Measurements from ENCODE around the gene WDR89. TPM values are rescaled to one million over a fixed set of nuclear protein-coding genes. Genes with fewer than 3 reads are reported as not detected.
"Not testable (repeated sequence)": the region's sequence is repeated elsewhere in the genome, so short reads cannot be mapped to it uniquely, and the experiment has no call there.

The WDR89 gene
- total RNA-seq, 1 experiment from 2014 or later, result 4.3 TPM

- DNase-seq (ENCODE audit: low read depth); in situ Hi-C loops (cut with HindIII; ENCODE audit: low pct_unique_long_range_greater_than_20kb, low sequenced_read_pairs): not testable (repeated sequence)
Observed at GRCh38 chr14:63661881-63662280, 20.2 kb upstream of the WDR89 start.

GRCh38 chr14:63659726-63660125, 18.1 kb upstream of the WDR89 start:
- no peak for DNase-seq (ENCODE audit: low read depth)
- in situ Hi-C loops (cut with HindIII; ENCODE audit: low pct_unique_long_range_greater_than_20kb, low sequenced_read_pairs), result no loop called here

- in situ Hi-C loops (cut with HindIII; ENCODE audit: low pct_unique_long_range_greater_than_20kb, low sequenced_read_pairs), result no loop called here
- DNase-seq (ENCODE audit: low read depth), result no peak
Observed at GRCh38 chr14:63656194-63656593, 14.5 kb upstream of the WDR89 start.

- in situ Hi-C loops (cut with HindIII; ENCODE audit: low pct_unique_long_range_greater_than_20kb, low sequenced_read_pairs), result no loop called here
- no peak for DNase-seq (ENCODE audit: low read depth)
Observed at GRCh38 chr14:63654936-63655335, 13.3 kb upstream of the WDR89 start.

DNA sequence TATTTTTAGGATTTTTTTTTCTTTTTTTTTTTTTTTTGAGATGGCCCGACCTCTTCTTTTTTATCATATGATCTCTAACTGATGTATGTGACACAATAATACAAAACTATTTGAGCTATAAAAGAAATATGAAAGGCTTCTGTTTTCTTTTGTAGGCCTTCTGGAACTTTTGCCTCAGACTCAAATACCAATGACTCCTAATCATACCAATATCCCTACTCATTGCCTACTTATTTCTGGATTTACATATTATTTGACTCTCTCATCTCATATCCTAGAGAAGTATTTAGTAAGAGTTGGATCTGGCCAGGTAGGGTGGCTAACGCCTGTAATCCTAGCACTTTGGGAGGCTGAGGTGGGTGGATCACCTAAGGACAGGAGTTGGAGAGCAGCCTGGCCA, 12.7 kb upstream of the WDR89 start:
- no peak for DNase-seq (ENCODE audit: low read depth)
- in situ Hi-C loops (cut with HindIII; ENCODE audit: low pct_unique_long_range_greater_than_20kb, low sequenced_read_pairs), result no loop called here

GRCh38 chr14:63652406-63652805, 10.7 kb upstream of the WDR89 start:
- no peak for DNase-seq (ENCODE audit: low read depth)
- in situ Hi-C loops (cut with HindIII; ENCODE audit: low pct_unique_long_range_greater_than_20kb, low sequenced_read_pairs), result no loop called here

GRCh38 chr14:63650256-63650952, 8.7 kb upstream of the WDR89 start:
- no peak for DNase-seq (ENCODE audit: low read depth)
- in situ Hi-C loops (cut with HindIII; ENCODE audit: low pct_unique_long_range_greater_than_20kb, low sequenced_read_pairs), result no loop called here

DNA sequence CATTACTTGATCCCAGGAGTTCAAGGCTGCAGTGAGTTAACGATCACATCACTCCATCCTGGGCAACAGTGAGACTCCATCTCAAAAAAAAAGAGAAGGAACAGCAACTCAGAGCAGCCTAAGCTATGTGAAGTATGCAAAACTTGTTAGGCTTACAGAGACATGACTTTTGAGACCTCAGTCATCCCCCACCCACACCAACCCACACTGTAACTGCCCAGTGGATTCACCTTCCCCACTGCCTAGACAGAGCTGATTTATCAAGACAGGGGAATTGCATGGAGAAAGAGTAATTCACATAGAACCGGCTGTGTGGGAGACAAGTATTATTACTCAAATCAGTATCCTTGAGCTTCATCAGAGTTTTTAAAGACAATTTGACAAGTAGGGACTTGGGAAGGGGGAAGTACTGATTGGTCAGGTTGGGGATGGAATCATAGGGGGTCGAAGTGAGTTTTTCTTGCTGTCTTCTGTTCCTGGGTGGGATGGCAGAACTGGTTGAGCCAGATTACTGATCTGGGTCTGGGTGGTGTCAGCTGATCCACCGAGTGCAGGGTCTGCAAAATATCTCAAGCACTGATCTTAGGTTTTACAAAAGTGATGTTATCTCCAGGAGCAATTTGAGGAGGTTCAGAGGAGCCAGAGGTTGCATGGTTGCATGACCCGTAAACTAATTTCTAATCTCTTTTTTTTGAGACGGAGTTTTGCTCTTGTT, 6.2 kb upstream of the WDR89 start:
- DNase-seq (ENCODE audit: low read depth), result no peak
- in situ Hi-C loops (cut with HindIII; ENCODE audit: low pct_unique_long_range_greater_than_20kb, low sequenced_read_pairs), result no loop called here

- DNase-seq (ENCODE audit: low read depth), result no peak
- in situ Hi-C loops (cut with HindIII; ENCODE audit: low pct_unique_long_range_greater_than_20kb, low sequenced_read_pairs), result no loop called here
Observed at GRCh38 chr14:63644741-63645140, 3.1 kb upstream of the WDR89 start.

DNA sequence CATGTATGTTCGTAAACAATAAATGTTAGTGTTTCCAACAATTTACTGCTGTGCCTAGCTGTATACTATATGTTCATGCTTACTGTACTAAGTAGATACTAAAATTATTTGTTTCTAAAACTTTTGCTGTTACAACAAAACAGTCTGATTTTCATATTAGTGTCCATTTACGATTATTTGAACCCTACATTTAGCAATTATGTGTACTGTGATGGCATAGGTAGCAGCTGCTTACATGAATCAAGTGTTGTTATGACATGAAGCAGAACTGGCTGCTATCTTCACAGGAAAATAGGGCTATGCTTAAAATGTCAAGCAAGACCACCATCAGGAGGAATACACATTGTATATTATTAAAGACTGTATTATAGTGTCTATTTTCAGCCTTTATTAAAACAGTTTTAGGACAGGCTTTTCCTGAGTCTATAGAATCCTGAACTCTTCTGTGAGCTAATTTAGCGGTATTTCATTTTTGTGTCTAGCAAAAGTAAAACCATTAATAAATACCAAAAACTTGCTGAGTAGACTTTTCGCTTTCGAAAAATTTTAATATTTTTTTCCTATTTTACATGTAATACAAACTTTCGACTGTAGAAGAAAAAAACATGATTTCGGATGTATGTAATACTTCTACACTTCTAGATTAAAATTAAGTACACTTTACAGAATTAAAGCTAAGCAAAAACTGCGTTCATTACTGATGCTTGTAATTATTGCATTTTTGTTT, 1.1 kb upstream of the WDR89 start:
- in situ Hi-C loops (cut with HindIII; ENCODE audit: low pct_unique_long_range_greater_than_20kb, low sequenced_read_pairs), result no loop called here
- DNase-seq (ENCODE audit: low read depth), result no peak

DNA sequence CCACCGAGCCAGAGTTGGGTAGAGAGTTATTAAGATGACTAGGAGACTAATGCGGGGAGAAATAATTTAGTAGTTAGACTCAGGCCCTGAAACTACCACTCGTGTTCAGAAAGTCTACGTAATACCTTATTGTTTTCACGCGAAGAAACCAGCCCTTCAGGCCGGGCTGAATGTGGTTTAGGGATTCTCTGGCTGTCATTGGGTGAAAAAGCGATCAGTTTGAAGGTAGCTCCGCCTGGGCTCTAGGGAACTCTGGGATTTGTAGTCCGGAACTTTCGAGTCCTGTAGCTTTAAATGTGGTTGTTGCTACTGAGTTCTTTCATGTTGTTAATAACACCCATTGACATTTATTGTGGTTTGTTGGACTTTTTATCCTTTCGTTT, 549 bp upstream of the WDR89 start:
- in situ Hi-C loops (cut with HindIII; ENCODE audit: low pct_unique_long_range_greater_than_20kb, low sequenced_read_pairs), result no loop called here
- no peak for DNase-seq (ENCODE audit: low read depth)

DNA sequence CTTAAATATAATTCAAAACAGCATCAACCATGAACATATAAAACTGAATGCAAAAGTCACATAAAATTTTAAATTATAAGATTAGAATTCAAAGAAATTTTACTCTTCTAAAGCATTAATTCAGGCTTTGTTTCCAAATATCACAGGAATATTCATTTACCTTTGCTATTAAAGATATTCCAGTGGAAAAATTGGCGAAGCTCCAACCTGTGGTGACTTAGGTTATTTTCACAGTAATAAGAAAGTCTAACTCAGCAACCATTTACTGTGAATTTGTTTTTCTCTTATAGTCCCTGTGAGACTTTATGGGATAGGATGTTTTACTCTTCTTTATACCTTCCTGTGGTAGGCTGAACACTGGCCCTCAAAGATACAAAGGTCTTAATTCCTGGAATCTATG, 3.2 kb downstream of the WDR89 start:
- in situ Hi-C loops (cut with HindIII; ENCODE audit: low pct_unique_long_range_greater_than_20kb, low sequenced_read_pairs), result no loop called here
- DNase-seq (ENCODE audit: low read depth), result no peak

- DNase-seq (ENCODE audit: low read depth); in situ Hi-C loops (cut with HindIII; ENCODE audit: low pct_unique_long_range_greater_than_20kb, low sequenced_read_pairs): not testable (repeated sequence)
Observed at GRCh38 chr14:63636094-63636635, 5.5 kb downstream of the WDR89 start.

DNA sequence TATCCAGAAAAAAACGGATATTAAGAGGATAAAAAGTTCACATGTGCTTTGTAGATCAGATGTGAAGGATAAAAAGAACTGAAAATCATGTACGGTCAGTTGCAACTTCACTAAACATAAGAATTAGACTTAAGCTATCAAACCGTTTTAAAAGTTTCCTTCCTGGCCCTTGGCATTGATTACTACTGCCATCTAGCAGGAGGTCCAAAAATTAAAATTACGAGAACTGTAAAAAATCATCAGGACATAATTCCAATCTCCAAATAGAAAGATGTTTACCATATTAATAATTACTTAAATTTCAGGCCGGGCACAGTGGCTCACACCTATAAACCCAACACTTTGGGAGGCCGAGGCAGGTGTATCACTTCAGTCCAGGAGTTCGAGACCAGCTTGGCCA, 7.9 kb downstream of the WDR89 start:
- in situ Hi-C loops (cut with HindIII; ENCODE audit: low pct_unique_long_range_greater_than_20kb, low sequenced_read_pairs), result no loop called here

GRCh38 chr14:63632932-63633514, 8.6 kb downstream of the WDR89 start:
- DNase-seq (ENCODE audit: low read depth), result no peak
- in situ Hi-C loops (cut with HindIII; ENCODE audit: low pct_unique_long_range_greater_than_20kb, low sequenced_read_pairs), result no loop called here

More for the DNA sequence above, 7.9 kb downstream of the WDR89 start:
- DNase-seq (ENCODE audit: low read depth), result no peak

GRCh38 chr14:63624701-63625100, 17.0 kb downstream of the WDR89 start:
- DNase-seq (ENCODE audit: low read depth), result no peak
- in situ Hi-C loops (cut with HindIII; ENCODE audit: low pct_unique_long_range_greater_than_20kb, low sequenced_read_pairs), result no loop called here

- in situ Hi-C loops (cut with HindIII; ENCODE audit: low pct_unique_long_range_greater_than_20kb, low sequenced_read_pairs), result no loop called here
- DNase-seq (ENCODE audit: low read depth), result no peak
Observed at GRCh38 chr14:63624203-63624602, 17.5 kb downstream of the WDR89 start.

DNA sequence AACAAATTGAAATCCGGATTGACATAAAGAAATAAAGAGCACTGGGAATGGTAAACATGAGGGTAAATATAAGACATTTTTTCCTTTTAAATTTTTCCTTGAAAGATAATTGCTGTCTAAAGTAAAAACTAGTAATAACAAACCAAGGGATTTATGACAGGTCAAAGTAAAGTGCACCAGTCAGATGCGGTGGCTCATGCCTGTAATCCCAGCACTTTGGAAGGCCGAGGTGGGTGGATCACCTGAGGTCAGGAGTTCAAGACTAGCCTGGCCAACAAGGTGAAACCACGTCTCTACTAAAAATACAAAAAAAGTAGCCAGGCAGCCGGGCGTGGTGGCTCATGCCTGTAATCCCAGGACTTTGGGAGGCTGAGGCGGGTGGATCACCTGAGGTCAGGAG, 19.7 kb downstream of the WDR89 start:
- in situ Hi-C loops (cut with HindIII; ENCODE audit: low pct_unique_long_range_greater_than_20kb, low sequenced_read_pairs); DNase-seq (ENCODE audit: low read depth): not testable (repeated sequence)

- no peak for DNase-seq (ENCODE audit: low read depth)
- in situ Hi-C loops (cut with HindIII; ENCODE audit: low pct_unique_long_range_greater_than_20kb, low sequenced_read_pairs), result no loop called here
Observed at GRCh38 chr14:63616015-63616414, 25.7 kb downstream of the WDR89 start.

Measured in Caki2 (cell line).